GM04503 (cell line): ENCODE results near the gene SIPA1L2.

ENCODE experiments used
- DNase-seq: peaks from one replicate; pipeline ENCODE4 v3.0.0-alpha.2; 2012; ENCODE audit warnings: low read depth

SIPA1L2 gene

DNA sequence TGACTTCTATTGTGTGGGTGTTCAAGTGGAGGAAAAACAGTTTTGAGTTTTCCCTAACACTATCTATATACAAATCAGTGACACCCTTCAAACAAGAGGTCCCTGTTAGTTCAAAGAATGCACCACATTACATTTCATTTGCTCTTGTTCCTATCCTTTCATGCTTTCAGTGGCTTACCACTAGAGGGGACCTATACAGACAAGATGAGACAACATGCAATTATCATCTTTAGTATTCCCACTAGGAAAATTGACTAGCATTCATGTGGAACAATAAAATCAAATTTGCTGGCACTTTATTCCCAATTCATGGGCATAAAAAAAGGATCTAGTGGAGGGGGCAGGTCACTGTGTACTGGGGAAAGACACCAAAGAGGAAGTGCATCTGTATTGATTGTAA is 13.3 kb upstream of the SIPA1L2 start:
- no peak for DNase-seq

DNA sequence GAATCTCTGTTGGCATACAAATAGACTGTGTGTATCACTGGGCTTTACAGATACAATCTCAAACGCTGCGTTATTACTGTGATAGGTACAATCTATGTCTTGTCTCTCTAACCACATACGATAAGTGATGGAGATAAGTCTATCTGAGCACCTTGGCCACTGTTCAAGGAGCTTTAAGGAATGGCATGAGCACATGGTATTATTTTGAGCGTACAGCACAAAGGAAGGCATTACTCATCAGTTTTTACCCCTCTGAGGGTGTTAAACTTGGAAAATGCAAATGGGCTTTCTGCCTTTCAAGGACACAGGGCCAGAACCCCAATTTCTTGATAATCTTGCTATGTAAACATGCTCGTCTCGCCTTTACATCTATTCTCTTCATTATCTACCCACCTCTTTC is 11.6 kb upstream of the SIPA1L2 start:
- no peak for DNase-seq

DNA sequence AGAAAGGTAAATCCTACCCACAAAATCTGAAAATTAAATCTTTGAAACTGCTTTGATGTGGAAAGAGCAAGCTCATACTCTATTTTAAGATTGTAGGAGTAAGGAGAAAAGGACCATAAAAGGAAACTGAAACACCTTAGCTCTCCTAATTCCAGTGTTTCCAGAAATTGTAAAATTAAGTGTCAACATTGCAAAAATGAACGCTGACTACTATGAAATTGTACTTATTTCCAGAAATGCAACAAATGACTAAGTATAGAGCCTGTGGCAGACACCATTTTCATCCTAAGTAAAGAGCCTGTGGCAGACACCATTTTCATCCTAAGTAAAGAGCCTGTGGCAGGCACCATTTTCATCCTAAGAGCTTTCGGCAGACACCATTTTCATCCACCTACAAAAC is 6.9 kb upstream of the SIPA1L2 start:
- no peak for DNase-seq

DNA sequence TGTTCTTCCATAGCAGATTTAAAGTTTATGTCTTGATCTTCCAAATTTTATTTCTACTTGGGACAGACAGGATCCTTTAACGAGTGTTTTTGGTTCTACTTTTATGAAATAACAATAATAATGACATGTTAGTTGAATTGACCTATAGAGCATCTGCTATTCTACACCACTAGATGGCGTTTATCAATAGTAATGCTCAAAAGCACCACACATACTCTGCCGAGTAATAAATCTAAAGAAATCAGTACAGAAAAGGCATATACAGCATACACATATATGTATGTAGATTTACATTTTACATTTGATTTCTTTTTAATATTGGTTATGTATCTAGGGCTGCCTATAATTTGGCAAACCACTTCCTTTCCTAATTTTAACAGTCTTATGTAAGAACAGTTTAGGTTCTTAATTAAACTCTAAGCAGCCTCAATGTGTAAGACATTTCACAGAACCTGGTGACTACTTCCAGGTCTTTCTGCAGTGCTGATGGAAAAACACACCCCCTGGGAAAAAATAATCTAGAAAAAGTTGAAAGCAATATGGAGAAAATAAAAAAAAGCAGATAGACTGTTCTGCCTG is 5.9 kb upstream of the SIPA1L2 start:
- DNase-seq, result no peak

DNA sequence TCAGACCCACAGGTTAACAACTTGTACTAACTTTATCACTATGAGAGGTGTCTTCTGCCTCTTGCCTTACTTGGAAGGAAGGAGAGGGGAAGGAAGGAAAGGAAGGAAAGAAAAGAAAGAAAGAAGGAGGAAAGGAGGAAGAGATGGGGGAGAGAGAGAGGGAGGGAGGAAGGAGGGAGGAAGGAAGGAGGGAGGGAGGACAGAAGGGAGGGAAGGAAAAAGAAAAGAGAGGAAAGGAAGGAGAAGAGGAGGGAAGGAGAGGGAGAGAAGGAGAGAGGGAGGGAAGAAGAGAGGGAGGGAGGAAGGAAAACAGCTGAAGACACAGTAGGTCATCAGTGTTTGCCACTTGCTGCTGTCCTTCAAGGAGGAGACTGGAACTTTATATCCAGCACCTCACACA is 5.3 kb upstream of the SIPA1L2 start:
- no peak for DNase-seq

DNA sequence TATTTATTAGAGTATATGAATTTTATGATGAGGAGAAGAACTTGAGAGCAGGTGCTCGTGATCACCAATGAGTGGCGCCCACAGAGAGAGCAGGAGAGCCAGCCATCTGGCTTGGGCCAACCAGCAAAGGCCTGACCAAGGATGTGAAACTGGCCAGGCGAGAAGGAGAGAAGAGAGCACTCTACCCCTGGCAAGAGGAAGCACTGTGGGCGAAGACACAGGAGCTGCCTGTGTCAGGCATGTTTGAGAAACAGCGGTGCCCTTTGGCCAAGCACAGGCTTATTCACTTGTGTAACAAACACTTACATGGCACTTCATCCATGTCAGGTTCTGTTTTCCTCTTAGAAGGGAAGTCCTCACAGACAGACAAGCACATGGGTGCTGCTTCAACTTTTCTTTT is 4.2 kb upstream of the SIPA1L2 start:
- DNase-seq, result no peak

DNA sequence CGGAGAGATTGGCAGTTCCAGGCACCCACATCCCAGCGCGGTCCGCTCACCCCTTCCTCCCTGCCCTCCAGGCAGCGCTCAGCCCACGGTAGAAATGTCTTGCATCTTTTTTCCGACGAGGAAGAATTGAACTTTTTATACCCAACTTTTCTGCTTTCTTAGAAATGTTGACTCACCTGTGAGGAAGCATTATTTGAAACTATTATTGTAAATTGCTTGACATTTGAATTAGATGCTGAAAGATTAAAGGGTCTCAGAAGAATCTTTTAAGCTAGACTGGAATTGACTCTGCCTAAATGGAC is 912 bp upstream of the SIPA1L2 start:
- DNase-seq, result no peak

DNA sequence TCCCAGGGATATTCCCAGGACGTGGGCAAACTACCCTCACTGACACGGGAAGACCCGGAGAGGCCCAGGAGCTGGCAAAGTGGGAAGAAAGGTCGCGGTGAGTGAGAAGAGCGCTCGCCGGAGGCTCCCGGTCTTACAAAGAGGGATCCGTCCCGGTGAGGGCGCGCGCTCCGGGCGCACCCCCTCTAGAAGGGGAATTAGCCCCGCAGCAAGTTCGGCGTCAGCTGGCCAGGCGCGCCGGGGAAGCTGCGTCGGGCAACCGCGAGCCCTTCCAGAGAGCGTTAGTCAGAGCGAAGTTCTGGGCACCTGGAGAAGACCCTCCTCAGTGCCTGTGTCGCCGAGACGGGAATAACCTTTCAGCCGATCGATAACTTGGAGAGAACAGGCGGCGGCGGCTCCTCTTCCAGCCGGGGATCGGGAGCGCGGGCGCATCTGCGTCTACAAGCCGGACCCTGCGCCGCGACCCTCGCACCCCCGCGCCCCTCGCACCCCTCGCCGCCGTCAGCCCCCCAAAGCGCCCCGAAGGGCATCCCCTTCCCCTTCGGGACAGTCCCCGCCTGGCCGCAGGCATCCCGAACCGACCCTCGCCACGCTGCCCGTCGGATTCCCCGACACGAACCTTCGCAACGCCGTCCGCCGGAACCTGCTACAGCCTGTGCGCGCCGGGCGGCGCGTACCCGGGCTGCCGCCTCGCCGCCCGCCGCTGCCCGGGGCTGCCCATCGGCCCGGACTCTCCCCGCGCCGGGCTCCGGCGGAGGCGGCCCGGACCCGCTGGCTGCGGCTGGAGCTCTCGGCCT is 485 bp downstream of the SIPA1L2 start:
- no peak for DNase-seq

DNA sequence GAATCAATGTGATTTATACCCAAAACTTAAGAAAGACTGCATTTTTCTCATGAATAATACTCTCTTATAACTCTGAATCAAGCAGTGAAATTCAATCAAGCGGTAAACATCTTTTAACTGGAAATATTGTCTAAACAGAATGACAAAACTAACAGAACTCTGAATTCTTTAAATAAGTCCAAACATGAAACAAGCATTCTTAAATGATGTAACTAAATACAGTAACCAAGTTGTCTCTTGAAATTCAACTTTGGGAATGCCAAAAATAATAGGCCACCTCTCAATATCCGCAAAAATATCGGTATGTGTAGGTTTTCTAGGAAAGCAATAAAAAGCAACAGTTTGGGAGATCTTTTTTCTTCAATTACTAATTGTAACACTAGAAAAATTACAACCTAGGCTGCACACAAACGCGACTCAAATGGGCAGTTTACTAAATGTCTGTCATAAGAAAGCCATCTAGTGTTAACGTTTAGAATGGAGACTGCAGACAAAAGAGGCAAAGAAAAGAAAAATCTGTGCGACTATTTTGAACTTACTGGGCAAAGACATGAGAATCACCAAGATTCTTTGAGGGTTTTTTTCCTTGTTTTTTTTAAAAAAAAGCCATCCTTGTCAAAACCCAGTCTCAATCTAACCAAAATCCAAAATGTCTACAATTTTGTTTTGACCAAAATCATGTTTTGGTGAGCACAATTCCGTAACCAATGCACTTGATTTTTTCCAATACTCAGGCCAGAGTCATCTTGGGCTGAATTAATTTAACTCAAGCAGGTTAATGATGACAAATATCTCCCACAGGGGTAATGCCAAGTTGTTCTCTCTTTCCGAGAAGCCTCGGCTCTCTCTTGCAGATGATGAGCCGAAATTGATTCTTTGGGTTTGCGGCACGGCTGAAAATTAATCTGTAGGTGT is 1.3 kb downstream of the SIPA1L2 start:
- no peak for DNase-seq

DNA sequence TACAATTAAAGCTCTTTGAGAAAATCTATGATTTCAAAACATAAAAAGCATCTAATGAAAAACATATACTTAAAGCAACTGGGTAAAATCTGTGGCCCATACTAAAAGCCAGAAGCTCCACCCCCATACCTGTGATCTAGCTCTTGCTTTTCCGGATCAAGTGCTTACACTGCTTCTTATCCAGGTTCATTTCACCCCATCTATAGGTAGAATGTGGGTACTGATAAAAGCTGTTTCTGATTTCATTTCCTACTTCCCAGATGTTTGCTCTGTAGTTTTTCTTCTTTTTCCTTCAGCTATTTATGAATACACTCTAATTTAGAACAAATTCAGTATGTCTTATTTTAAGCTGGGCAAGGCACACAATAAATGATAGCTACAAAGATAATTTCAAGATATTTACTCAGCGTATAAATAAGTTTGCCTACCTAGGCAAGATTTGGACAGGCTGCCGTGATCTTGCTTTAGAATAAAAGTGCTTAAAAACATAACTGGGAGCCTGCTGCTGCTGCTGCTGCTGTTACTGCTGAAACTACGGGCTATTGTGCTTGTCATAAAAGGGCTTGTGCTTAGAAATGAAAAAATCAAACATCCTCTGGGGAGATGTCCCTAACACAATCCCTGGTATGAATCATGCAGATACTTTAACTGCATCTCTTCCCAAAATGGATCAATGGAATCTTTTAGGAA is 2.1 kb downstream of the SIPA1L2 start:
- no peak for DNase-seq

DNA sequence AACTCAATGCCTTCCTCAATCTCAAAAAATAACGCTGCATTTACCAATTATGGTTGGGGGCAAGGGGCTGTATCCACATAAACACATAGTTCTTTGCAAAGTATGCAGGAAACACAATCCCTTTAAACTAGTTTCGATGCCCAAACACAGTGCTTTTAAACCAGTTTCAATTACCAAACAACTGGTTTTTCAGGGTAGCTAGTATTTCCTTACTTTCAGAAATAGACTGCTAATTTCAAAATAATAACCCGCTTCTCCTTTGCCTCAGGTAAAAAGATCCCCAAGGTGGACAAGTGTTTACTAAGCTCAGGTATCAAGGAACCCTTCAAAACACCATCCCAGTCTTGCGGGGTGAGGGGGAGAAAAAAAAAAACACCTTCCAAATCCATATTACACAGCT is 2.8 kb downstream of the SIPA1L2 start:
- no peak for DNase-seq

DNA sequence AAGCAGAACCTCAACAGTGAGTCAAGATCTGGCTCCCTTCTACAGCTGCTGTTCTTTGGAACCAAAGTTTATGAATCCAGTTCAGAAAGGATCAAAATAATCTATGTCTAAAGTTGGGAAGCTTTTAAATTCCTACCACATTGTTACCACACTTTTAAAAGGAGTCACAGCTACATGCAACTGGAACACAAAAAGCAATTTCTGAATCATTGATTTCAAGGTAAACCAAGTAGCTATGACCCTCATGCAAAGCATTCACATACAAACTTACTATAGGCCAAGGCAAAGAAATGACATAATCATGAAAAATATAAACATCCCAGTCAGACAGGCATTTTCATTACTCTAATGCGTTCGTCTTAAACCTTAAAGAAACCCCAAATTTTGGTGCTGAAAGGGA is 3.5 kb downstream of the SIPA1L2 start:
- no peak for DNase-seq

DNA sequence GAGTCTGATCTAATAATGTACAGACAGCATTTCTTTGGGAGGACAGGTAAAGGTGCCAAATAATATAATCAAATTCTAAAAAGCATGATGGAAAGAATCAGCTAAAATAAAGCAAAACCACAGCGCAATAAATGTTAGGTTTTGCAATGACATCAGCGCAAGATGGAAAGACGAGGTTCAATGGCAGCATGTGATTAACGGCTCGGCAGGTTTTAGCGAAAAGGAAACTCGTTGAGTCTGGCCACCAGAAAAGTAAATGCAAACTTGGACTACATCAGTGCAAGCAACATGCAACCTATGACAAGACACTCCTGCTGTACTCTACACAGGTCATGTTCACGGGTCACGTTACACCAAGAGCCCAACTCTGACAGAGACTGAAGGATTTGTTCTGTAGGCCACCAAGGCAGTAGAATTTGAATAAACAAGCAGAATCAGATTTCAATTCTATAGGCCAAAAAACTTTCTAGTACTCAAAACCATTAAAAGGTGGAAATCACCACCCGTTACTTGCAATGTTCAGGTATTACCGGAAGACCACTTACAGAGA is 4.5 kb downstream of the SIPA1L2 start:
- DNase-seq, result no peak

DNA sequence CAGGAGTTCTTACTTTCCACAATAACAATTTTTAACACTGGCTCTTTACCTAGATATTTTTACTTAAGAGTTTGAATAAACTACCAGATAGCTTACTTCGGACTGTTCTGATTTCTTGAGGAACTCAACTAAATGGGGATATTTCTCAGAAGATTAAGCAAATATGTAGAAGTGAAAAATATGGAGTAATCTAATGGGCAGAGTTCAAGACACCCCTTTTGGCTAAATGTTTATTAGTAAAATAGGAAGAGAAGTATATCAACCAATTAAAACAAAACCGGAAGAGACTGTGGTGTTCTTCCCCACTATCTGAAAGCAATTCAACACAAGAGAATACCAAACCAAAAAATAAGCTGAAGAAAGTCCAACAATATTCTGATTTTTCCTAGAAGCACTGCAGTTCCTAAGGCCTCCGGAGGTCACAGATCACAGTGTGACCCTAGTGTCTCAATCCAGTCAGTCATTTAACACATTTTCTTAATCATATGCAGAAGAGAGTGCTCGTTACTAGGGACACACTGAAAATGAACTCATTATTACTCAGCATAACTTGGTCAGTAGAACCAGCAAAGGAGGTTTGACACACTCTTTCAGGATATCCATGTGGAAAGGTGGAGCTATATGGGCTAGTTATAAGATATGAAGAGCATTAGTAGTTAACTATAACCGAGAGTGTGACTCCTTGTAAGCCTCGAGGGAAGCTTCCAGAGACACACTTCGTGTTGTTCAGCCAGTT is 5.2 kb downstream of the SIPA1L2 start:
- no peak for DNase-seq

DNA sequence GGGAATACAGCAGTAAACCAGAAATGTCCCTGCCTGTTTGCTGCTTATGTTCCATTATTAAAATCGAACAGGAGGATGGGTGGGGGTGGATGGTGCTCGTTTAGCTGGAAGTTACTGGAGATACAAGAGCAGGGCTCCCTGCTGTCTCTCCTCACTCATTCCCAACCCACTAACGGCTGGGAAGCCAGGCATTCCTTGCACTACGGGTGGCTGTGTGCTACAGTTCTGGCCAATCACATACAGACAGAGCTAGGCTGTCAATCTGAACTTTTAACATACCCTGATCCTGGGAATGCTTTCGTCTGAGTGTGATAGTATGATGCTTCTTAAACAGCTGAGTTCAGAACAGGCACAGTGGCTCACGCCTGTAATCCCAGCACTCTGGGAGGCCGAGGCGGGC is 7.0 kb downstream of the SIPA1L2 start:
- no peak for DNase-seq

DNA sequence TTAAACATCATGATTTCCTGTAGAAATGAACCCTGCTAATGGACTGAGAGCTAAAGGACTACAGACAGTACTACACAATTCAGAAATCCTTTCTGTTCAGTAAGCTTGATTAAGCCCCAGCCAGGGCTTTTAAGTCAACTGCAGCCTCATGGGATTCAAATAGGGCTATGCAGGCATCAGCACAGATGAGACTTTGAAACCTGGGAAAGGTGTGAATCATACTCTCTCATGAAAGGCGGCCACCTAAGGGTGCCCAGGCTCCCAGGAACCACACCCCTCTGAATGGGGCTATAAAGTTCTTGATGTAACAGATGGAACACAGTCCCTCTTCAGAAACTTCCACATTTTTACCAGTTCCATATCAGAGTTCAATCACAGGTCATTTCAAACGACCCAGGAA is 7.6 kb downstream of the SIPA1L2 start:
- DNase-seq, result no peak

DNA sequence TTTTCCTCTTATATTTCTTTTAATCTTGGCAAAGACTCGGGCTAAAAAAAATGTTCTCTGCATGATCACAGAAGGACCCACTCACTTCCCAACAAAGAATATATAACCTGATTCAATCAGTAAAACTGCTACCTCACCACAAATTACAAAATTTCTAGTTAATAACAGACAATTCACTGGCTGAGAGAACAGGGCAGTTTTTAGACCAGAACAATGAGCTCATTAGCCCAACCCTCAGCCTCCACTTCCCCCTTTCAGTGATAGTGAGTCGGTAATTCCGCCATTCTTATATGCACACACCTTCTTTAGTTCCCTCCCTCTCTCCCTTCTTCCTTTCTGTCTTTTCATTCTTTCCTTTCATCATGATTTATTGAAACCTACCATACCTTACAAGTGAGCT is 8.9 kb downstream of the SIPA1L2 start:
- DNase-seq, result no peak

DNA sequence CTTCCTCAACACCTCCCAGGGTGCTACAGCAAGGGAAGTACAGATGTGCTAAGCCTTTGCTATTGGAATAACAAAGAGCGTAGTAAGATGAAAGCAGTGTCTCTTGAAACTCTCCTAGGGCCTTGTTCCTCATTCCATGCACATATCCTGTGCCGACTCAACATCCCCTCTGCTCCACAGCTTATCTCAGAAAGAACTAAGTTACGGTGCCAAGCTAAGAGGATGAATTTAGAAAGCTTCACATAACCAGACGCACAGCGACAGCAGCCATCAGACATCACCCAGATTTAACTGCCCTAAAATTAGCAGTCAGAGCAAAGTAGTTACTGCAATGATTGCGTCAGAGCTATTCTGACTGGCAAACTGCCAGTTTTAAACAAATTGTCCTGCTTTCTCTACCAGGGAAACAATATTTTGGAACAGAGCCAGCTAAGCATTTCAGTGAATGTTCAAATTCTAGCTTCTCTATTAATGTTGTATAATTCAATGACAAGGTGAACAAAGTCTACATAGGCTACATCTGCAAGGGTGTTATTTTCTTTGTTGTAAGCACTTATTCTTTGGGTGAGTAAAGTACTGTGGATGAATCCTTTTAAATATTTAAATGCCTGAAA is 9.5 kb downstream of the SIPA1L2 start:
- no peak for DNase-seq

DNA sequence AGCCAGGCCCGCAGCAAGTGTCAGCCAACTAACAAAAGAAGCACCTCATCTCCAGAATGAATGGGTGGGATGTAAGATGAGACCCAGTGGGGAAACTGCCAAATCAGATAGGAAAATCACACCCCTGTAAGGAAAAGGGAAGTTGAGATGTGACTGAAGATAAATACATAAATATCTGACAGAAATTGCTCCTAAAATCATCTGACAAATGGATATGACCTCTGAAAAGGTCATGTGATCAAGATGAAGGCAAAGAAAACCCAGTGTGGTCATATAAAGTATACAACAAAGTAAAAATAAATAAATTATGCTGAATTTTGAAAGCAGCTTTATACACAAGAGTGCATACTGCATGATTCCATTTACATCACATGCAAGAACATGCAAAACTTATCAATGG is 12.7 kb downstream of the SIPA1L2 start:
- DNase-seq, result no peak

DNA sequence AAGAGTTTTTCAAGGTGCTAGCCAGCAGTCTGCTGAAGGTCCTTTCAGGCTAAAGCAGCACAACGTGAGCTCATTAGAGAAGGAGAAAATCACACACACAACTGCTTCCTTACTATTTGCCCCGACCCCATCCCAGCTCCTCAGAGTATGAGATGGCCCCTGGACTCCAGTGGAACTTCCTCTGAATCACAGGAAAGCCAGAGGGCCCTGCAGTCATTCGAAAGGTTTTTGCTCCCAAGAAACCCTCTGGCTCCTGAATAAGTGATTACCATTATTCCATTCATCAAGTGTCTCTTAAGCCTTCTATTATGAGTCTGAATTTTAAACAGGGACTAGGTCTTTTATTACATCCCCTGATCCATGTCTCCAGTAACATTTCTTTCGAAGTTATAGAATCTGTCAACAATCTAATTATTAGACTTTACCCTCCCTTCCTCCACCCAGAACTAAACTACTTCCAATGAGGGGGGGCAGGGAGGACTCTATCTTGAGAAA is 14.6 kb downstream of the SIPA1L2 start:
- no peak for DNase-seq

DNA sequence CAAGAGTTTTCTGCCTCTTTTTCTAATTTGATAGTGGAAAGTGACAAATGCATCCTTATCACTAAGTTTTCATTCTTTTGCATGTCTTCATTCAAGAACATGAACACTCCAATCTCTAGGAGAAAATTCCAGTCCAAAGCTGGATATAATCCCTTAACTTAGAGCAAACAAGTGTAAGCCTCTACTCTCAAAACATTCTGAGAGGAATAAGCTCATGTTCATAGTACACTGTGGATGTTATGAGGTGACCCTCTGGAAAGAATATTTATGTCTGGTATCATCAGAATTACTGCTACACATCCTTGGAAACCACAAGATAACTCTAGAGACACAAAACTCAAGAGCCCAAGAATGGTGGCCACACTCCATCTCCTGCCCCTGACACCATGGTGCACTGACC is 15.1 kb downstream of the SIPA1L2 start:
- no peak for DNase-seq
